HEK293T (cell line): Measurements from ENCODE around the gene PTGS2.
"Not testable (repeated sequence)": the region's sequence is repeated elsewhere in the genome, so short reads cannot be mapped to it uniquely, and the experiment has no call there.

Experiments used
- CTCF ChIA-PET: fragments of 350-600 bp; formaldehyde crosslinking; extraction: SDS; loops from one replicate; lab custom pipeline; 2021; ENCODE audit warnings: antibody characterized with exemption, inconsistent platforms; lab: Yijun Ruan, JAX
- POLR2A ChIA-PET: fragments of 350-600 bp; formaldehyde crosslinking; extraction: SDS; loops from one replicate; lab custom pipeline; 2020; ENCODE audit warnings: antibody characterized with exemption, inconsistent platforms; lab: Yijun Ruan, JAX
- DNase-seq: peaks from one replicate; pipeline ENCODE4 v3.0.0; 2012; ENCODE audit warnings: mixed read lengths; ENCODE audit errors: extremely low spot score
- ARNT ChIP-seq: fragments of 450-650 bp; IDR thresholded peaks from 2 replicates; pipeline ENCODE4 v1.6.1; 2017; ENCODE audit warnings: mild to moderate bottlenecking
- BHLHE40 ChIP-seq: fragments of 450-650 bp; IDR thresholded peaks from 2 replicates; pipeline ENCODE4 v1.6.1; 2016; ENCODE audit warnings: mild to moderate bottlenecking, moderate library complexity, borderline replicate concordance
- CTBP1 ChIP-seq: fragments of 450-650 bp; IDR thresholded peaks from 2 replicates; pipeline ENCODE4 v1.6.1; 2016; ENCODE audit warnings: borderline replicate concordance
- ELF4 ChIP-seq: fragments of 450-650 bp; IDR thresholded peaks from 2 replicates; pipeline ENCODE4 v1.6.1; 2017; ENCODE audit warnings: antibody characterized with exemption
- FOXA1 ChIP-seq: fragments of 450-650 bp; IDR thresholded peaks from 2 replicates; pipeline ENCODE4 v1.6.1; 2016; ENCODE audit warnings: mild to moderate bottlenecking
- FOXK2 ChIP-seq: fragments of 450-650 bp; IDR thresholded peaks from 2 replicates; pipeline ENCODE4 v1.6.1; 2016; ENCODE audit warnings: mild to moderate bottlenecking
- FOXM1 ChIP-seq: fragments of 450-650 bp; IDR thresholded peaks from 2 replicates; pipeline ENCODE4 v1.6.1; 2017; ENCODE audit warnings: mild to moderate bottlenecking, borderline replicate concordance
- HDGF ChIP-seq: fragments of 450-650 bp; IDR thresholded peaks from 2 replicates; pipeline ENCODE4 v1.6.1; 2017; ENCODE audit warnings: antibody characterized with exemption, borderline replicate concordance
- L3MBTL2 ChIP-seq: fragments of 450-650 bp; conservative IDR thresholded peaks from 2 replicates; pipeline ENCODE4 v1.6.1; 2016; ENCODE audit warnings: mild to moderate bottlenecking
- LEF1 ChIP-seq: fragments of 450-650 bp; IDR thresholded peaks from 2 replicates; pipeline ENCODE4 v1.6.1; 2017; ENCODE audit warnings: mild to moderate bottlenecking, borderline replicate concordance
- NFRKB ChIP-seq: fragments of 450-650 bp; IDR thresholded peaks from 2 replicates; pipeline ENCODE4 v1.6.1; 2016; ENCODE audit warnings: mild to moderate bottlenecking, moderate library complexity
- PKNOX1 ChIP-seq: fragments of 450-650 bp; IDR thresholded peaks from 2 replicates; pipeline ENCODE4 v1.6.1; 2016
- SP1 ChIP-seq: fragments of 450-650 bp; IDR thresholded peaks from 2 replicates; pipeline ENCODE4 v1.6.1; 2017
- SUZ12 ChIP-seq: fragments of 450-650 bp; IDR thresholded peaks from 2 replicates; pipeline ENCODE4 v1.6.1; 2016; ENCODE audit warnings: mild to moderate bottlenecking
- TARDBP ChIP-seq: fragments of 450-650 bp; IDR thresholded peaks from 2 replicates; pipeline ENCODE4 v1.6.1; 2016
- ZNF384 ChIP-seq: fragments of 450-650 bp; IDR thresholded peaks from 2 replicates; pipeline ENCODE4 v1.6.1; 2016

The PTGS2 gene

GRCh38 chr1:186643614-186644013 is 36.6 kb downstream of the PTGS2 start:
- no peak for TF ChIP-seq PKNOX1
- TF ChIP-seq SP1, result no peak
- no peak for TF ChIP-seq CTBP1
- no peak for TF ChIP-seq ARNT
- TF ChIP-seq LEF1, result no peak
- no peak for TF ChIP-seq FOXM1
- no peak for DNase-seq
- CTCF ChIA-PET, result no interaction called here
- POLR2A ChIA-PET, result no interaction called here

- CTCF ChIA-PET, DNase-seq, POLR2A ChIA-PET: not testable (repeated sequence)
- peak; percentile 31; the same call in 1 of the 2 replicates for TF ChIP-seq L3MBTL2
These were observed 42.7 kb downstream of the PTGS2 start for GRCh38 chr1:186637567-186637966.

- no peak for DNase-seq
- ChIA-PET POLR2A (no interaction called here), CTCF (no interaction called here)
- no peak for TF ChIP-seq HDGF
- TF ChIP-seq L3MBTL2, result no peak
- TF ChIP-seq ZNF384, result no peak
- no peak for TF ChIP-seq BHLHE40
- TF ChIP-seq FOXK2, result no peak
- TF ChIP-seq FOXM1, result no peak
- TF ChIP-seq CTBP1, result no peak
- TF ChIP-seq PKNOX1, result no peak
- no peak for TF ChIP-seq LEF1
- no peak for TF ChIP-seq FOXA1
- no peak for TF ChIP-seq ARNT
- no peak for TF ChIP-seq ELF4
- no peak for TF ChIP-seq TARDBP
- no peak for TF ChIP-seq NFRKB
- TF ChIP-seq SUZ12, result no peak
- no peak for TF ChIP-seq SP1
These were observed 43.4 kb downstream of the PTGS2 start for GRCh38 chr1:186636786-186637185.

GRCh38 chr1:186634511-186634910 is 45.7 kb downstream of the PTGS2 start:
- DNase-seq, result no peak
- POLR2A ChIA-PET, result no interaction called here
- CTCF ChIA-PET, result no interaction called here
- no peak for TF ChIP-seq TARDBP
- TF ChIP-seq SP1, result no peak
- TF ChIP-seq L3MBTL2, result no peak
- no peak for TF ChIP-seq ZNF384
- TF ChIP-seq NFRKB, result no peak
- no peak for TF ChIP-seq HDGF

GRCh38 chr1:186633116-186633515 is 47.1 kb downstream of the PTGS2 start:
- CTCF ChIA-PET, result interaction anchor here (0.7 kb wide), 1 partner anchor 90 kb away, joined by 3 read pairs; no protein-coding TSS in a partner anchor
- POLR2A ChIA-PET, result no interaction called here
- no peak for DNase-seq
- TF ChIP-seq PKNOX1 (no peak), LEF1 (no peak), FOXA1 (no peak), HDGF (no peak), ELF4 (no peak), CTBP1 (no peak), FOXK2 (no peak), BHLHE40 (no peak), NFRKB (no peak), ARNT (no peak), TARDBP (no peak), ZNF384 (no peak), SUZ12 (no peak), FOXM1 (no peak), SP1 (no peak), L3MBTL2 (no peak)

GRCh38 chr1:186629341-186629740 is 50.9 kb downstream of the PTGS2 start:
- POLR2A ChIA-PET, result no interaction called here
- CTCF ChIA-PET, result no interaction called here
- DNase-seq, result no peak
- TF ChIP-seq HDGF (no peak), SP1 (no peak), FOXM1 (no peak), ELF4 (no peak), L3MBTL2 (no peak), TARDBP (no peak), ZNF384 (no peak), NFRKB (no peak), FOXA1 (no peak)

GRCh38 chr1:186628910-186629309 is 51.3 kb downstream of the PTGS2 start:
- POLR2A ChIA-PET, result no interaction called here
- no peak for DNase-seq
- TF ChIP-seq FOXA1 (no peak), TARDBP (no peak), FOXM1 (no peak), NFRKB (no peak), PKNOX1 (no peak), ARNT (no peak)
- CTCF ChIA-PET, result no interaction called here
